ENCODE data around the gene KIF3B.

Gene KIF3B

GRCh38 chr20:32357375-32357868, 80.0 kb downstream of the KIF3B start:
- peaks cover 9% of the 10 kb centered on the region for H3K4me1 ChIP-seq (ENCODE audit: control insufficient read depth, insufficient read depth, low read length)
- H3K9me3 ChIP-seq (ENCODE audit: control insufficient read depth, low read length) = no peaks in the 10 kb centered on the region
- H3K9ac ChIP-seq (ENCODE audit: low read length) = peak overlapping the region; percentile 82
- peak overlapping the region; percentile 89 for H3K4me3 ChIP-seq (ENCODE audit: low read length)
- no peaks in the 10 kb centered on the region for H3K27me3 ChIP-seq (ENCODE audit: control insufficient read depth, insufficient read depth, low read length)
- H3K36me3 ChIP-seq (ENCODE audit: control insufficient read depth, insufficient read depth, low read length) = no peaks in the 10 kb centered on the region

- Histone ChIP-seq H3K27me3 (ENCODE audit: control insufficient read depth, insufficient read depth, low read length) (no peaks in the 10 kb centered on the region), H3K9me3 (ENCODE audit: control insufficient read depth, low read length) (no peaks in the 10 kb centered on the region), H3K4me3 (ENCODE audit: low read length) (peak within 1 kb of the TSS; percentile 89), H3K4me1 (ENCODE audit: control insufficient read depth, insufficient read depth, low read length) (peaks cover 9% of the 10 kb centered on the region), H3K9ac (ENCODE audit: low read length) (peak within 1 kb of the TSS; percentile 82), H3K36me3 (ENCODE audit: control insufficient read depth, insufficient read depth, low read length) (no peaks in the 10 kb centered on the region)
Measured at GRCh38 chr20:32357869-32358631, 80.6 kb downstream of the KIF3B start, which contains the start of gene ASXL1. ASXL1 (plus strand) TSS chr20:32358331; CDS start chr20:32358776, 445 bp downstream.

GRCh38 chr20:32358632-32358882, 81.1 kb downstream of the KIF3B start:
- no peaks in the 10 kb centered on the region for H3K9me3 ChIP-seq (ENCODE audit: control insufficient read depth, low read length)
- no peaks in the 10 kb centered on the region for H3K27me3 ChIP-seq (ENCODE audit: control insufficient read depth, insufficient read depth, low read length)
- peaks cover 13% of the 10 kb centered on the region for H3K4me1 ChIP-seq (ENCODE audit: control insufficient read depth, insufficient read depth, low read length)
- no peaks in the 10 kb centered on the region for H3K36me3 ChIP-seq (ENCODE audit: control insufficient read depth, insufficient read depth, low read length)
- H3K9ac ChIP-seq (ENCODE audit: low read length) = peak overlapping the region; percentile 70
- no peak overlapping the region for H3K4me3 ChIP-seq (ENCODE audit: low read length)

DNA sequence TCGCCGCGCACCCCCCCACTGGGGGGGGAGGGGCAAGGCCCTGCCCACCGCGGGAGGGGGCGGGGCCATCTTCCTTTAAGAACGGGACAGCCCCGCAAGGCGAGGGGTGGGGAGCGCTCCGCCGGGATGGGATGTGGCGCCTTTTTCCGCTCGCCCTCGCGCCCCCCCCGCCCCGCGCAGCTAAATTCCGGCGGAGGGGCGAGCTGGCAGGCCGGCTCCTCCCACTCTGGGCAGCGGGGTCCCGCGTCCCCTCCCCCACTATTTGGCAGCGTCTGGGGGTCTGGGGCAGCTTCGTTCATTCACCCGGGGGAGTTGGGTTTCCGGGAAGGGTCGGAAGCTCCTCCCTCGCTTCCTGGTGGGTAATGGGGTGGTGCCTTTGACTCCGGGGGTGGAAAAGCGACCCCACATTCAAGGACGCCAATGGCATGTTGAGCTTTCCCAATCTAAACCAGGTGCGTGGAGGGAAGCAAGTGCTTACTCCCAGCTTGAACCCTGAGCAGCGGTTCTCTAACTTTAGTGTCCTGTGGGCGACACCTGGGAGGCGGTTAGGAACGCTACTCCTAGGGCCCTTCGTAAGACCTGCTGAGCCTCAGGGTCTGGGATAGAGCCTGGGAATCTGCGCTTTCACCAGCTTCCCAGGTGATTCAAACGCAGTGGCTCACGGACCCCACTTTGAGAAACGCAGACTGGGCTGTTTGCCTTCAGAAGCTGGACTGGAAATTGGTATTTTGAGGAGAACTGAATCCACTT, 81.6 kb downstream of the KIF3B start:
- H3K36me3 ChIP-seq (ENCODE audit: control insufficient read depth, insufficient read depth, low read length) = no peaks in the 10 kb centered on the region
- H3K9ac ChIP-seq (ENCODE audit: low read length) = peak overlapping the region; percentile 70
- no peaks in the 10 kb centered on the region for H3K27me3 ChIP-seq (ENCODE audit: control insufficient read depth, insufficient read depth, low read length)
- H3K4me3 ChIP-seq (ENCODE audit: low read length) = peak overlapping the region; percentile 70
- H3K4me1 ChIP-seq (ENCODE audit: control insufficient read depth, insufficient read depth, low read length) = peaks cover 15% of the 10 kb centered on the region
- H3K9me3 ChIP-seq (ENCODE audit: control insufficient read depth, low read length) = no peaks in the 10 kb centered on the region

DNA sequence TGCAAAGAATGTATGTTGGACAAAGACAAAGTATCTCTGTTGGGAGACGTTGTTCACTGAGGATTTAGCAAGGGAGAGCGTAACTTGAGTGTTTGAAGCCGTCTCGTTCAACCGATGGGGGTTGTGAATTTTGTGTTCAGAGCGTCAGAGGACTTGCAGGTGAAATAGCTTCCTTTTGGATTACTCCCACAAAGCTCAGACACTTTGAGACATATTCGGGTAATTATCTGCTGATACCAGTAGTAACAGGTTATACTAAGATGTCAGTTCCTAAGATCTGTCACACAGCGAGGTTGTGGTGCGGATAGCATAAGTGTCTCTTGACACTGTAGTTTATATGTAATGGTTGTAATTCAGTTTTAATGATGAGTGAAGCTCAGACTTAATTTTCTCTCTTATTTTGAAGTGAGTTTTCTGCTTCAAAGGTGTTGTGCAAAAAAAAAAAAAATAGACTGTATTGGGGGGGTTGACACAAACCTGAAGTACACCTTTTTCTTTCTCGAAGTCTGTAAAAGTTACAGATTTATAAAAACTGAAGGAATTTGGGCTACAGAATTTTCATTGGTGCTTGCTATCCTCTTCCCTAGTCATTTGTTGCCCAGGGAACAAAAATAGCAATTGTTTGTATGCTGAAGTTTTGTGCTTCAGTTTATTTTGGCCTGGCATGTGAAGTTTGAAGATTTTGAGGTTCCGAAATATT, 82.3 kb downstream of the KIF3B start:
- Histone ChIP-seq H3K4me3 (ENCODE audit: low read length) (peak overlapping the region; percentile 70), H3K4me1 (ENCODE audit: control insufficient read depth, insufficient read depth, low read length) (peaks cover 15% of the 10 kb centered on the region), H3K9ac (ENCODE audit: low read length) (peak overlapping the region; percentile 70)

DNA sequence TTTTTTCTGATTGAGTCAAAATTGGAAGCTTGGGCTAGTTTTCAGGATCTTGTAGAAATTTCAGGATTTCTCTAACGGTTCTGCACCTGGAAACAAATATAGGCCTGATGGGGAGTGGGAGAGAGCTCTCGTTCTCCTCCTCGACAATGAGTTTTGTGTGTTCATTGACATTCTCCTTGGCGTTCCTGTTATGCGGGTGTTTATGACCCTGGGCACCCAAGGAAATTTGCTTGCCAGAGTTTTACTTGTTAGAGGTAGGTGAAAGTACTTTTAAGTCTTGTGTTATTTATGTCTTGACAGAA, 82.8 kb downstream of the KIF3B start:
- Histone ChIP-seq H3K36me3 (ENCODE audit: control insufficient read depth, insufficient read depth, low read length) (no peaks in the 10 kb centered on the region), H3K4me1 (ENCODE audit: control insufficient read depth, insufficient read depth, low read length) (peaks cover 19% of the 10 kb centered on the region), H3K27me3 (ENCODE audit: control insufficient read depth, insufficient read depth, low read length) (no peaks in the 10 kb centered on the region), H3K4me3 (ENCODE audit: low read length) (peak overlapping the region; percentile 70), H3K9ac (ENCODE audit: low read length) (no peak overlapping the region), H3K9me3 (ENCODE audit: control insufficient read depth, low read length) (no peaks in the 10 kb centered on the region)

More for the DNA sequence above, 82.3 kb downstream of the KIF3B start:
- H3K27me3 ChIP-seq (ENCODE audit: control insufficient read depth, insufficient read depth, low read length) = no peaks in the 10 kb centered on the region
- no peaks in the 10 kb centered on the region for H3K36me3 ChIP-seq (ENCODE audit: control insufficient read depth, insufficient read depth, low read length)
- H3K9me3 ChIP-seq (ENCODE audit: control insufficient read depth, low read length) = no peaks in the 10 kb centered on the region

DNA sequence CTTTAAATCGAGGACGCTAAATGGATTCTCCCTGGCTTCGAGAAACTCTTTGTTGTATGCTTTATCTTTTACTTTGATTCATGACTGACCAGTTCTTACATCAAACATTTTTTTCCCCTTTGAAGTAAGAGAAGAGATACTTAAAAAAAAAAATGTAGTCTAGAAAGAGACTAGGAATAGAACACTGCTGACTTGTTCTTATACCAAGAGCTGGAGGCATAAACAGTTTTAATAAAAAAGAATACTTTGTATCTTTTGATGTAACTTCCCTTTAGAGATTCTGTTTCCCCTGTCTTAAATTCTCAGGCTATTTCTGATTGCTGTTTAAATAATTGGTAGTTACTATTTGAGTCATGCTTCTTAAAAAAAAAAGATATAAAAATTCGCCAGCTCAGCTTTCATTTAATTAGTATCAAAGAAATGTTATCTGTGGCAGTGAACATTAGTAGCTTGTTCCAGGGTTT, 85.5 kb downstream of the KIF3B start:
- peaks cover 19% of the 10 kb centered on the region for H3K4me1 ChIP-seq (ENCODE audit: control insufficient read depth, insufficient read depth, low read length)
- H3K4me3 ChIP-seq (ENCODE audit: low read length) = no peak overlapping the region
- no peaks in the 10 kb centered on the region for H3K27me3 ChIP-seq (ENCODE audit: control insufficient read depth, insufficient read depth, low read length)
- H3K9ac ChIP-seq (ENCODE audit: low read length) = no peak overlapping the region
- H3K36me3 ChIP-seq (ENCODE audit: control insufficient read depth, insufficient read depth, low read length) = no peaks in the 10 kb centered on the region
- no peaks in the 10 kb centered on the region for H3K9me3 ChIP-seq (ENCODE audit: control insufficient read depth, low read length)

DNA sequence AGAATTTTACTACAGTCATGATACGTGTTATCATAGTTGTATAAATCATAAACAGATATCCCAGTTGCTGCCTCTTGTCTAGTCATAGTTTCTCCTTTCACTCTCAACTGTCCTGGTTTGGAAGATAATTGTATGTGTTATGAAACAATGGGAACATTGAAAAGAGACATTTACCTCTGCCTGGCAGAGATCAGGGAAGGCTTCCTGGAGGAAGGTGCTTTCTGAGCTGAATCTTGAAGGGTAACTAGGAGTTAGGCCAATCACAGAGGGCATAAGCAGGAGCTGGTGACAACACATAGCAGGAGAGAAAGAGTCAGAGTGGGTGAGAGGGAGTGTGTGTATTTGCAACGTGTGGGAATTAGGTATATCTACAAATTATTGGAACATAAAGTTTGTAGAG, 86.0 kb downstream of the KIF3B start:
- H3K36me3 ChIP-seq (ENCODE audit: control insufficient read depth, insufficient read depth, low read length) = no peaks in the 10 kb centered on the region
- no peaks in the 10 kb centered on the region for H3K27me3 ChIP-seq (ENCODE audit: control insufficient read depth, insufficient read depth, low read length)
- no peaks in the 10 kb centered on the region for H3K9me3 ChIP-seq (ENCODE audit: control insufficient read depth, low read length)
- H3K4me1 ChIP-seq (ENCODE audit: control insufficient read depth, insufficient read depth, low read length) = peaks cover 23% of the 10 kb centered on the region
- no peak overlapping the region for H3K4me3 ChIP-seq (ENCODE audit: low read length)
- H3K9ac ChIP-seq (ENCODE audit: low read length) = no peak overlapping the region

DNA sequence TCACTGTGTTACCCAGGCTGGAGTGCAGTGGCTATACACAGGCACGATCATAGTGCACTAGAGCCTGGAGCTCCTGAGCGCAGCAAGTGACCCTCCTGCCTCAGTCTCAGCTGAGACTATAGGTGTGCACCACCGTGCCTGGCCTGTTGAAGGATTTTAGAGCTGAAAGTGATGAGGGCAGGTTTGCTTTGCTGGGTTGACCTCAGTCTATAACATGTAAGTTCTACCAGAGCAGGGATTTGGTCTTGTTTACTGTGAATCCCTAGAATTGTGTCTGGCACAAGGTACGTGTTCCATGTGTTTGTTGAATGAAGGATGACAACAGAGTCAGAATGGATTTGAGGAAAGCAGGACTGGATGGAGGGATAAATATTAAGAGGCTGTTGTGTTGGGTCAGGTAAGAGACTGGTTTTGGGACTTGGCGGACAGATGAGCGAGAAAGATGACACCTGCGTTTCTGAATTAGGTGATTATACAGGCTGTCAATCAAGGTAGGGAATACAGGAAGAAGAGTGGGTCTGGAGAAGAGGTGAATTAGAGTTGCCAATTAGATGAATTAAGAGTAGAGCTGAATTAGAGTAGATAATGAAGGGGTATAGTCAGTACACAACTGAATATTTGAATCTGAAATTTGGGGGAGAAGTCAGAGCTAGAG, 87.2 kb downstream of the KIF3B start:
- Histone ChIP-seq H3K4me1 (ENCODE audit: control insufficient read depth, insufficient read depth, low read length) (peaks cover 23% of the 10 kb centered on the region), H3K36me3 (ENCODE audit: control insufficient read depth, insufficient read depth, low read length) (no peaks in the 10 kb centered on the region), H3K9me3 (ENCODE audit: control insufficient read depth, low read length) (no peaks in the 10 kb centered on the region), H3K27me3 (ENCODE audit: control insufficient read depth, insufficient read depth, low read length) (no peaks in the 10 kb centered on the region), H3K4me3 (ENCODE audit: low read length) (no peak overlapping the region), H3K9ac (ENCODE audit: low read length) (no peak overlapping the region)

DNA sequence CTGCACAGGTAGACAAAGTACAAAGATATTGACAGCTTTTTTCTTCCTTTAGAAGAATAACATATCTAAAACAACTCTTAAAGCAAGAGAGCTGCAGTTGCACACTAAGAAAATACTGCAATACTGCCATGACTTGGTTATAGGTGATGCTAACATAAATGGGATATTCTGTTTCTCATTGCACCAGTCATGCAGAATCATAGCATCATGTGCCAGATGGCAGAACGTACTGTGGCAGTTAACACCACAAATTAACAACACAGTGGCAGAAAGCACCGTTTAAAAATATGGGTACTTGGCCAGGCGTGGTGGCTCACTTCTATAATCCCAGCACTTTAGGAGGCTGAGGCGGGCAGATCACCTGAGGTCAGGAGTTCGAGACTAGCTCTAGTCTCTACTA, 88.1 kb downstream of the KIF3B start:
- no peak overlapping the region for H3K4me3 ChIP-seq (ENCODE audit: low read length)
- no peak overlapping the region for H3K9ac ChIP-seq (ENCODE audit: low read length)
- peaks cover 23% of the 10 kb centered on the region for H3K4me1 ChIP-seq (ENCODE audit: control insufficient read depth, insufficient read depth, low read length)
- no peaks in the 10 kb centered on the region for H3K9me3 ChIP-seq (ENCODE audit: control insufficient read depth, low read length)
- H3K27me3 ChIP-seq (ENCODE audit: control insufficient read depth, insufficient read depth, low read length) = no peaks in the 10 kb centered on the region
- no peaks in the 10 kb centered on the region for H3K36me3 ChIP-seq (ENCODE audit: control insufficient read depth, insufficient read depth, low read length)

- no peaks in the 10 kb centered on the region for H3K9me3 ChIP-seq (ENCODE audit: control insufficient read depth, low read length)
Measured at GRCh38 chr20:32366380-32366779, 88.9 kb downstream of the KIF3B start.

More at GRCh38 chr20:32366380-32366779, 88.9 kb downstream of the KIF3B start:
- no peaks in the 10 kb centered on the region for H3K36me3 ChIP-seq (ENCODE audit: control insufficient read depth, insufficient read depth, low read length)
- H3K4me3 ChIP-seq (ENCODE audit: low read length) = no peak overlapping the region
- no peak overlapping the region for H3K9ac ChIP-seq (ENCODE audit: low read length)
- H3K27me3 ChIP-seq (ENCODE audit: control insufficient read depth, insufficient read depth, low read length) = no peaks in the 10 kb centered on the region
- peaks cover 23% of the 10 kb centered on the region for H3K4me1 ChIP-seq (ENCODE audit: control insufficient read depth, insufficient read depth, low read length)

Data from mucosa of stomach (tissue), 1 donor.